ENCODE data around the gene IL4I1.

Gene IL4I1

GRCh38 chr19:49894879-49895565 is 1.7 kb downstream of the IL4I1 start:
- no peak for DNase-seq (ENCODE audit: low spot score)

GRCh38 chr19:49894011-49894664 is 2.5 kb downstream of the IL4I1 start:
- DNase-seq (ENCODE audit: low spot score), result no peak

DNA sequence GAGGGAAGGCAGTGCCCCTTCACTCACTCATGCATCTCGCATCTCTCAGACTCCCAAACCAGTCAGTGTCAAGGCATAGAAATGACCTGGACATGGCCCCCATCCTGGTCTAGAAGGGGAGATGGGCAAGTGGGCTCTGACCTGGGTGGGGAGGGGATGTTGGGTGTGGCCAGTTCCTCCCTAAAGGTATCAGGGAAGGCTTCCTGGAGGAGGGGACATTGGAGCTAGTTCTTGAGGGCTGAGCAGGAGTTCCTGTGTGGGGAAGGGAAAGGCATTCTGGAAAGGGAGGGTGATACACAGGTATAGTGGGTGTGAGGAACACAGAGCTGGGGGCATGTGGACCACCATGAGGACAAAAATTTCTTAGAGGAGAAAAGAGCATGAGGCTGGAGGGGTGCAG is 4.0 kb downstream of the IL4I1 start:
- DNase-seq (ENCODE audit: low spot score), result no peak

DNA sequence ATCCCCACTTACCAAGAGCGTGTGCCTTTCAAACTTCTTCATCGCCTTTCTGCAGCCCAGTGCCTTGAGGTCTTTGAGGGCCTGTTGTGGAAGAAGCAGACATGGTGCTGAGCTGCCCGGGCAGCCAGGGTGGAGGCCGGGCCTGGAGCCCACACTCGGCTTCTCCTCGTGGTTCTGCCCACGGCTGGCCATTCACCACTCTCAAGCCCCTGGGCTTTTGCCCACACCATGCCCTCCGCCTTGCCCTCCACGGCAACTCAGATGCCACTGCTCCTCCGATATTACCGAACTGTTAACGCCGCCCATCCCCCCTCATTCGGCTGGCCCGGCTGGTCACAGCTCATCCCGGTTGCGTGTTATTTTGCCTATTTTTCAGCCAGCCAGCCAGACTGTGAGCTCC is 5.3 kb downstream of the IL4I1 start:
- DNase-seq (ENCODE audit: low spot score), result no peak

GRCh38 chr19:49890349-49891311 is 6.1 kb downstream of the IL4I1 start:
- DNase-seq (ENCODE audit: low spot score), result no peak

DNA sequence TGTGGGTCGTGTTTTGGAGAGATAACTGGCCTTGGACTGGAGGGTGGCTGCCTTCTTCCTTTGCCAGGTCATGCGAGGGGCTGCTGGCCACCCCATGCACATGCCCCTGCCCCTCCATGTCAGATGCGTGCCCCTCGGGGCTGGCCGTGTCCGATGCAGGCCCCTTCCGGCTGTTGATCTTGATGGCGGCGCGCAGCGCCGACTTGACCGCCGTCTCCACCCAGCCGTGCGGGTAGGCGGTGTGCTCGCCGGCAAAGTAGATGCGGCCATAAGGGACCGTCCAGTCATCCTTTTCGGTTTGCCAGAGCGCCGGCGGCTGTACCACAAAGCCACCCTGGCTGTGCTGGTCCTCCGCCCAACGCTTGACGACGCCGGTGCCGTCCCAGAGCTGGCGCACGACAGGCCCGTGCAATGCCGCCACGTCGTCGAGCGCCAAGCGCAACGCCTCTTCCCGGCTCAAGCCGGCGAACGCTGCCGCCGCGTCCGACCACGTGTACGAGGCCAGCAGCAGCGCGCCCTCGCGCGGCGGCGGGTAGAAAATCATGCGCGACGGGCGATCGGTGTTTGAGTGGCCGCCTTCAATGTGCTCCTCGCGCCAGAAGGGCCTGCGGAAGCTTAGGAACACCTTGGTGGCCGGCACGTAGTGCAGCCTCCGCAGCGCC is 6.9 kb downstream of the IL4I1 start:
- peak; percentile 62 for DNase-seq (ENCODE audit: low spot score)

DNA sequence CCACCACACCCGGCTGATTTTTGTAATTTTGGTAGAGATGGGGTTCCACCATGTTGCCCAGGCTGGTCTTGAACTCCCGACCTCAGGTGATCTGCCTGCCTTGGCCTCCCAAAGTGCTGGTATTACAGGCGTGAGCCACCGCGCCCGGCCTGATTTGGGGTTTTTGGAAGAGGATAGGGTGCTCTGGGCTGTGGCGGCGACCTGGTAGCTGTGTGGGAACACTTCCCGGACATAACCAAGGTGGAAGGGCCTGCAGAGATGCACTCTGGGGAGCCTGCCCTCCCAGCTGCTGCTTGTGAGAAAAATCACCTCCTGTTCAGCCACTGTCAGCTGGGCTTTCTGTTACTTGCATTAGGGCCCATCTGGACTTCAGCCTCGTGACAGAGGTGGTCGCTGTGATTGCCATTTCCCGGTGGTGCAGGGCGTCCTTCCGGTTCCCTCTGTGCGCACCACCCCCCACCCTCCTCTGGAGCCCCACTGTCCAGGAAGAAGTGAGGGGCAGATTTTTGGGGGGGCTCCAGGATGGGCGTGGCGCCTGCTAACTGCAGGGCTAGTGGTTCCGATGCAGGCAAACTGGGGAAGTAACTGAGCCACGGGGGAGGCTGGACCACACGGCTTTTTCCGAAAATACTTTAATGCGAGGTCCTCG is 7.5 kb downstream of the IL4I1 start:
- no peak for DNase-seq (ENCODE audit: low spot score)

- no peak for DNase-seq (ENCODE audit: low spot score)
These were observed 8.2 kb downstream of the IL4I1 start for GRCh38 chr19:49888510-49888824.

- no peak for DNase-seq (ENCODE audit: low spot score)
These were observed 8.8 kb downstream of the IL4I1 start for GRCh38 chr19:49887665-49888509.

GRCh38 chr19:49887037-49887664 is 9.5 kb downstream of the IL4I1 start:
- no peak for DNase-seq (ENCODE audit: low spot score)

- DNase-seq (ENCODE audit: low spot score), result no peak
These were observed 11.9 kb downstream of the IL4I1 start for GRCh38 chr19:49884760-49885159.

DNA sequence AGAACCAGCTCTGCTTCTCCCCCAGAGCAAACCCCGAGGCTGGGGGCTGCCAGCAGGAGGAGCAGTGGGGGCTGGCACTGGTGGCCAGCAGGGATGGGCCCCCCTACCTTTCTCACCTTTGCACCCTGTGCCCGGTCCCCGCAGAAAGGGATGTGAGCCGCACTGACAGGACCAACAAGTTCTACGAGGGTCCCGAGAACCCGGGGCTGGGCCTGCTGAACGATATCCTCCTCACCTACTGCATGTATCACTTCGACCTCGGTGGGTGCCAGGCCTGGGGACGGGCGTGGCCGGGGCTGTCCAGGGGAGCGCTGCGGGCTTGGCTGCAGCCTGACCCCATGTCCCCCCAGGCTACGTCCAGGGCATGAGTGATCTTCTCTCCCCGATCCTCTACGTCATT is 12.6 kb downstream of the IL4I1 start:
- no peak for DNase-seq (ENCODE audit: low spot score)

DNA sequence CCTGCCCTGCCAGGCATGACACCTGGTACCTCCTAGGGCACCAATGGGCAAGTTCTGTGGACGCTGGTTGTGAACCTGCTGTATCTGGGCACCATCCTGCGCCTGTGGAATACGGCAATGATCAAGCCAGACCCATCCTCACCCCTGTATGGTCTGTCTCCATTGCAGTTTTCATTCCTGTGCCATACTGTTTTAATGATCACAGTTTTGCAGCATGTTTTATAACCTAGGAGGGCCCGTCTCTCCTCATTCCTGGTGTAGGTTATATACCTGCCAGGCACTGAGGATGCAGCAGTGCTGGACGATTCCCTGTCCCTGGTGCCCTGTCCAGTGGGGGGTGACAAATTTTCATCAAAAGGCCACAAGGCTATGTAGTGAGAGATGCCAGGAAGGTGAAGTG is 13.6 kb downstream of the IL4I1 start:
- DNase-seq (ENCODE audit: low spot score), result no peak

DNA sequence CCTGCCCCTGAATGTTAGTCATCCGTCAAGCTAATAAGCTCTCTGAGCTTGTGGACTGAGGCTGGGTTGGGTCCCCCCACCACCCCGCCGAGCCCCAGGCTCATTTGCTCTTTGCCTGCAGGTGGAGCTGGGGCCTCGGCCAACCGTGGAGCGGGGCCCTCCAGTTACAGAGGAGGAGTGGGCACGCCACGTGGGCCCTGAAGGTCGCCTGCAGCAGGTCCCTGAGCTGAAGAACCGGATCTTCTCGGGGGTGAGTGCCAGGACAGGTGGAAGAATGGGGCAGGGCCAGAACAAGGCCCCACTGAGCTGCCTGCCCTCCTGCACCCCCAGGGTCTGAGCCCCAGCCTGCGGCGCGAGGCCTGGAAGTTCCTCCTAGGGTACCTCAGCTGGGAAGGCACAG is 14.0 kb downstream of the IL4I1 start:
- DNase-seq (ENCODE audit: low spot score), result no peak

DNA sequence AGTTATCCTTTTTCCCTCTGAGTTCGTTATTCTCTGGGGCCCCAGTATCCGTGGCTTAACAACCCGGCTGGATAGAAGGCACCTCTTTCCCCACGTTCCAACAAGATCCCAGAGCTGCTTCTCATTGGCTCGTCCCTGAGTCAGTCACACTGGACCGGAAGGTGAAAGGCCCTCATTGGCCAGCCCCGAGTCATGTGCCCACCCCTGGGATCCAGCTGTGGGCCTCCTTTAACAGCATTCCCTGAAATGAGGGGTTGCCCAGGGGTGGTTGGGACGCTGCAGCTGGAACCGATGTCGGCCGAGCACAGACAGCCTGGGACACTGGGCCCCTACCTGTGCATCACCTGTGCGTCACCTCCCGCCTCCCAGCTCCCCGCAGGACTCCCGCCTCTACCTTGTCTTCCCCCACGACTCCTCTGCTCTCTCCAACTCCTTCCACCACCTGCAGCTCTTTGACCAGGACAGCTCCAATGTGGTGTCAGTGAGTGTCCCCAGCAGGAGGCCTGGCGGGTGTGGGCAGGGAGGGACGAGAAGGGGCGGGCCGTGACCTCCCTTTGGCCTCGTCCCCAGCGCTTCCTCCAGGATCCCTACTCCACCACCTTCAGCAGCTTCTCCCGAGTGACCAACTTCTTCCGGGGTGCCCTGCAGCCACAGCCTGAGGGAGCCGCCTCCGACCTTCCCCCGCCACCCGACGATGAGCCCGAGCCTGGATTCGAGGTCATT is 14.9 kb downstream of the IL4I1 start:
- DNase-seq (ENCODE audit: low spot score), result no peak

DNA sequence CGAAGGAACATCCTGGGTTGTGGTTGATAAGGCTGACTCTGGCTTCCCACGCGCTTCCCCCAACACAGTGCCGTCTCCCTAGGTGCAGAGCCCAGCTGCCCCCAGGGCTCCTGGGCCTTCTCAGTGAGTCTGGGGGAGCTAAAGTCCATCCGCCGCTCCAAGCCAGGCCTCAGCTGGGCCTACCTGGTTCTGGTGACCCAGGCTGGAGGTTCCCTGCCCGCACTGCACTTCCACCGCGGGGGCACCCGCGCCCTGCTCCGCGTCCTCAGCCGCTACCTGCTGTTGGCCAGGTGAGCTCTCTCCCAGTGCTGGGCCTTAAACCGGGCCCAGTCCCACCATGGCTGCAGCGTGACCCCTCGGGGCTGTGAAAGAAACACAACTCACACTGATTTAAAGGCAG is 15.5 kb downstream of the IL4I1 start:
- DNase-seq (ENCODE audit: low spot score), result no peak

GRCh38 chr19:49880162-49880869 is 16.4 kb downstream of the IL4I1 start:
- DNase-seq (ENCODE audit: low spot score), result no peak

DNA sequence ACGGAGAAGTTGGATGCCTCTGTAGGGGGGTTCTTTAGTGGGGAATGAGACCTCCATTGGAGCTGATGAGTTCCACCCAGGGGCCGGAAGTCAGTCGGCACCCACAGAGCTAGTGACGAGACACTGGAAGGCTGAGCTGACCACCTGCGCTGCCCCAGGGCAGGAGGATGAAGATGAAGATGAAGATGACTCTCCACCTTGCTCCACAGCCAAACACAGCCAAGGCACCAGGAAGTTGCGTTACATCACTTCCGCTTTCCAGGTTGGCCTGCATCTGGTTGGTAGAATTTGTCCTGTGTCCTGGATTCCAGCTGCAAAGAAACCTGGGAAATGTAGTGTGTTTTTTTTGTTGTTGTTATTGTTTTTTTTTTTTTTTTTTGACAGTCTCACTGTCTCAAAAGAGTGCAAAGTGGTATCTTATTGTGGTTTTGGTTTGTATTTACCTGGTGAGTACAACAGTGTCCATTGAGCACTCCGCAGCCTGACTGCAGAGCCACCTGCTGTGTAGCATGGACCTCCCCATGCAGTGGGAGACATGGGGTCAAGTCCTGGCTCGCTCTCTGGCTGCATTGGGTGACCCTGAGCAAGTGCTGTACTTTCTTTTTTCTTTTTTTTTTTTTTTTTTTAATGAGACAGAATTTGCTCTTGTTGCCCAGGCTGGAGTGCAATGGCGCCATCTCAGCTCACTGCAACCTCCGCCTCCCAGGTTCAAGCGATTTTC is 17.3 kb downstream of the IL4I1 start:
- DNase-seq (ENCODE audit: low spot score), result no peak

- DNase-seq (ENCODE audit: low spot score), result no peak
These were observed 18.0 kb downstream of the IL4I1 start for GRCh38 chr19:49878744-49879070.

Measured in hepatic stellate cell (primary cell).